Left kidney (tissue), 2 donors: ENCODE results near the gene DNAJC18. TPM values are rescaled to one million over a fixed set of nuclear protein-coding genes. Genes with fewer than 3 reads are reported as not detected.

Experiments used
- DNase-seq: peaks from one replicate; pipeline ENCODE4 v3.0.0-alpha.2; 2013
- polyA plus RNA-seq: library from polyadenylated mRNA; unstranded; fragments of 120-200 nt; gene quantifications from one replicate; pipeline ENCODE4 v1.2.1, GENCODE V29; 2013; ENCODE audit not compliant: insufficient read length

Gene DNAJC18
- polyA plus RNA-seq, 1 donor: 27.7 TPM

DNA sequence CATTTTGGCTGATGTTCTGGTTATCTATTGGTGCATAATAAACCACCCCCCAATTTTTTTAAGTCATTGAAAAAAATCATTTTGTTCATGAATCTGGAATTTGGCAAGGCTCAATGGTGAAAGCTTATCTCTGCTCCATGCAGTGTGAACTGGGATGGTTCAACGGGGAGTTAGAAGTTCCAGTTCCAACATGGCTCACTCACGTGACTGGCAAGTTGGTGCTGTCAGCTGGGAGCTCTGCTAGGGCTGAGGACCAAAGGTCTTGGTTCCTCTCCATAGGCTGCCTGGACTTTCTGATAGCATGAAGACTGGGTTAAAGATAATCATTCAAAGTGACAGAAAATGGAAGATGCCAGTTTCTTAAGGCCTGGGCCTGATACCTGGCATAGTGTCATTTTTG, 32.4 kb downstream of the DNAJC18 start:
- DNase-seq: no peak

DNA sequence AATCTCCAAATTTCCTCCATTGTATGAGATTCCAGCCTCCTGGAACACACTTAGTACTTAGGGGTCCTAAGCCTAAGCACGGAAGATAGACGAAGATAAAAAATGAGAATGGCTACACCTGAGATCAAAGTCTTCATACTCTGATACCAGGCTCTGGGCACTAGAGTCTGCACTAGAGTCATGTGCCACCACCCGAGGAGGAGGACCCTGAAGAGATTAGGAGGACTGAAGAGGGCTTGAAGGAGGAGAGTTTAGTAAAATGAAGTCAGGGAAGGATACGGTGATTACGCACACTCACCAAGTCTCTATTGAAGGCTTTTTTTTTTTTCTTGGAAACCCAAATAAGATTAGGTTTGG, 34.9 kb downstream of the DNAJC18 start:
- DNase-seq: no peak

DNA sequence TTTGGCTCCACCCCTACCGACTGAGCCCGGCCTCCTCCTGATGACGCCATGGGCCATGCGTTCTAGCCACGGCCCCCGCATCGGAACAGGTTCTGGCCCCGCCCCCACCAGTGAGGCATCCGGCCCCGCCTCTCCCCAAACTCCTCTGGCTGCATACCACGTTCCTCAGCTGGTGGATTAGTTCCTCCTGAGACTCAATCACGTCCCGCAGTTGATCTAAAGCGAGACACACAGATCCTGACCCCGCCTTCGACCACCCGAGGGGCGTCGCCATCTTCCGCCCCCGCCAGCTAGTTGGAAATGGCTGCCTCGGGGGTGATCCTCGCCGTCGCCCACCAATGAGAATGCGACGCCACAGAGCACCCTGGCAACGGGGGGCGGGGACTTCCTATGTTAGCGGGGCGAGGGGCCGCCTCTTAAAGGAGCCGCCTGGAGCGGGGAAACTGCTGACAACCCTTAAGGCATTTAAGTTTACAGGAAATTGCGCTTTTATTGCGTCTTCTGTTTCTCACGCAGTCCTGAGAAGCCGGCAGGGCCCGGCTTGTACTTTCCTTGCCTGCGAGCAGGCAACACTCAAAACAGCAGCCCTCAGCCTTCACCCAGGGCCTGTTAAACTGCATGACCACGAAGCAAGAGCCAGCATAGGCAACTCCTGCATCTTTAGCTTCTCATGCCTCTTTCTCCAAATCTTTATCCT, 35.4 kb downstream of the DNAJC18 start, which contains the start of gene SPATA24:
TSS of gene SPATA24 (minus strand) at position 303 of the 697 bp plus-strand sequence. CDS start at position 274, 29 bp downstream.
- DNase-seq: peak; percentile 98

DNA sequence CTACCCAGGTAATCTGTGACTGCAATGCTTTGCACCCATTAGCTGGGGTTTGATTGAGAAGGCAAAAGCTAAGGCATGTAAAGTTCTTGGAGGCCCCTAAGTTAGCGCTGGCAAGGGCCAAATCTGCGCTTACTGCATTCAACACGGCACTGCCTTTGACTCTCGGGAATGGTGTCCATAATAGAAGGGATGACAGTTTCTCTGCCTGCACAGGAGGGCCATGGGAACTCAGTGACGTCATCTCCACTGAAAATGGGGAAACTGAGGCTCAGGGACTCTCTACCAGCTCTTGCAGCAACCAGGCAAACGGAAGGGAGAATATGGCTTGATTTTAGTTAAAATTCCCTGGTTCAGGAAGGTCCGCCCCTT, 35.9 kb downstream of the DNAJC18 start:
- no peak for DNase-seq

DNA sequence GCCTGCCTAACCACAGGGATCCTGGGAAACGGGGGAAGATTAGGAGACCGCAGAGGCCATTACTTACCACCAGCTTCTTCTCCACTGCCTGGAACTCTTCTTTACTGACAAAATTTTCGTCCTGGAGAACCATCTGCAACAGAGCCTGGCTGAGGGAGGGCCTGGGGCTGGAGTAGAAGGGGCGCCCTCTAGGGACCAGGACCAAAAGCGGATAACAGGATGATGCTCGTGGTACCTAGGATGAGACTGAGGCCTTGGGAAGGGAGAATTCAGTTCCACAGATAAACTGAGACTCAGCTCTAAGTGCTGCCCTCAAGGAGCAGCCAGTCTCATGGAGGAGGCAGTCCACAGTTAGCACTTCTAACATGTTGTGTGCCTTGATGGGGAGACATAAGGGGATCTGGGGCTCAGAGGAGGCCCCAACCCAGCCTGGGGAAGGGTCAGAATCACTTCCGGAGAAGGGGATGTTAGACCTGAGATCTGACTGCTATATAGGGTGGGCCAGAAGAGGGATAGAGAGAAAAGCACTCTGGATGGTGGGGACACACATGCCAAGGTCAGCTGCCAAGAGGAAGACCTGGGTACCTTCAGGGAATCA, 36.7 kb downstream of the DNAJC18 start:
- no peak for DNase-seq

DNA sequence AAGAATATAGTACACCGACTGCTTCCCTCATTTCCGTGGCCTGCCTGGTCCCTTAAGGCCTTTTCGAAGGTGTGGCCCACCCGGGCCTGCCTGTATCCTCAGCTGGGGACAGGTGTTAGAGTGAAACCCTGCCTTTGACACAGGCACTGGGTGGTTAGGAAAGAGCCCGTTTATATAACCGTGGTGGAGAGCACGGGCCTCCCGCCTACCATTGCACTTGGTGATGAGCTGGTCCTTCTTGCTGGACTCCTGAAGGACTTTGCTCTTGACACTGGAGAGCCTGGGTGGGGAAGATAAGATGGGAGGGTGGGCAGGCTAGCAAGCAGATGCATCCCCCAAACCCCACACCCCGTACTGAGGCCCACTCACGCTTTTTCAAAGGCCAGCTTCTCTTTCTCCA, 37.8 kb downstream of the DNAJC18 start:
- no peak for DNase-seq

DNA sequence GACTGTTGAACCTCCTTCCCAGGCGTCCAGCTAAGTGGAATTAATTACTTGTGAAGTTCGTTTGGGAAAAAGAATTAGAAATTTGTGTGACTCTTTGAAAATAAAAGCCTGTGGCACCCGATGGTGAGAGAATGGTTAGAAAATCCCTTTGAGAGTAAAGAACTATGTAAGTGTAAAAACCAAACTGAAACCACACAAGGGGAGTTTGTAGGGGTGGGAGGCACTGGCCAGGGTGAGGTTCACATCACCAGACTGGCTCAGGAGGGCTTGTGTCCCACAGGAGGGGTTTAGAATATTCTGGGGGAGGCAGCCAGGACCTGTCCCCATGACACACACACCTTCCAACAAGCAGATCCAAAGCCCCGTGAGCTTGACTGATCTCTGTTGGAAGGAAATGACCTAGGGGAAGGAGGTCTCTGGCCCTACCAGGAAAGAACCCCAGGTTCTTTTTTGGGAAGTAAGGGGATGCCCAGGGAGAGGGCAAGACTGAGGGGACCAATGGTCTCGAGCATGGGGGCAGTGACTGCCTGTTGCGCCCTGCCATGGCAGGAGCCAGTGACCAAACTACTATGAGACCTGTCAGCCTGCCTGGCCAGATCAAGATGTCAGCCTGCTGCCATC, 39.7 kb downstream of the DNAJC18 start:
- no peak for DNase-seq

DNA sequence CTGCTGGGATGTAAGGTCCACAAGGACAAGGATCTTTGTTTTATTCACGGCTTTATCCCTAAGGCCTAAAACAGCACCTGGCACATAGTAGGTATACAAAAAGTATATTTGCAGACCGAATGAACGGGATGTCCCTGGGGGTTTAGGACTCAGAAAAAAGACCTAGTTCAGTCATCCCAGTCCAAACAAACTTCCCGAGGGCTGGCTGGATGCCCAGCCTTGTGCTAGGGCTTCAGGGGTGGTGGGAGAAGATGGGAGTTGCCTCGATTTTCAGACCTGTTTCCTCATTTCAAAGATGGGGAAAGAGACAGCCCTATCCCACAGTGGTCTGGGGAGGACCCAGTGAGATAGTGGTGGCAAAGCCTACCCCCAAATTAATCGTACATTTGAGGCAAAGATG, 41.4 kb downstream of the DNAJC18 start:
- DNase-seq: no peak

DNA sequence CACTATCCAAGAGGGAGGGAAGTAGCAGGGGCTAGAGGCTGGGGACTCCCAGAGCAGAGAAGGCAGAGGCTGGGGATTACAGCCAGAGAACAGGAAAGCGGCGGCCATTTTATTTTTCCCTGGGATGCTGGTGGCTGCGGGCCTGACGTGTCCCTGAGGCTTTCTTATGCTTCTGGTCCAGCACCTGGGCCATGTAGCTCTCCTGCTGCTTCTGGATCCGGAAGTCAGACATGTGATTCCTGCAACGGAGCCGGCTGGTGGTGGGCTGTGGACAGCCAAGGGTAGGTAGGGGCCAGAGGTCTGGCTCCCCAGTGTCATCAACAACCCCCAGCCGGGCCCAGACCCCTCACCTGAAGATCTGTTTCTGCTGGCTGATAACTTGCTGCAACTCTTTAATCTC, 42.6 kb downstream of the DNAJC18 start:
- DNase-seq: no peak

DNA sequence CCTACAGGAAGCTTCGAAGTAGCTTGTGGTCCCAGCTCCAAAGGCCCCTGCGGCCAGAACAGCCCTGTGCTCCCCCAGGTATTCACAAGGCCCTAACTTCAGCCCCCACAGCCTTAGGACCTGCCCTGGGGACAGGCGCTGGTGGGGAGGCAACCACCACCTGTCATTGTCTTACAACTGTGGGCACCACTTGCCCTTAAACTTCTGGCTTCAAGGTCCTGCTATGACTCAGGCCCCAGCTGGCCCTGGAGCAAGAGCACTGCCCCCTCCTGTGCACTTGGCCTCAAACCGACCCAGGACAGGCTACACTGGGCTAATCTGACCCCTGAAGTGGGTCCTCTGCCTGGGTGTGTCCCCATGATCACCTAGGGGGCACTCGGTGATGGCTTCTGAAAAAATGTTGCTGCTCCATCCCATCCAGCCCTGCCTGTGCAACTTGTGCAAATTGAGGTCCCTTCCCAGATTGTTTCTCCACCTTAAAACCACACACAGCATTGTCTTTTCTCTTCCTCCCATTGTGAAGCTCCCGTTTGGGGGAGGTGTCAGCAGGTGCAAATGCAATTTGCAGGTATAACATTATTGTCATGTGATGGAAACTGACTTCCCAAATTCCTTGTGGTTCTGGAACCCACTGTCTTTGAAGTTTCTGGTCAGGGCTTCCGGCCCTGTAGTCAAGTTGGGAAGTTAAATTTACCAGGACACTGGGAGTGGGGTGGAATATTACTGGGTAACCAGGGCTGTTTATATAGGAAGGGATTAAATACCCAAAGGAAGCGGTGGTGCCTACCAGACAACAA, 43.3 kb downstream of the DNAJC18 start:
- DNase-seq: no peak

DNA sequence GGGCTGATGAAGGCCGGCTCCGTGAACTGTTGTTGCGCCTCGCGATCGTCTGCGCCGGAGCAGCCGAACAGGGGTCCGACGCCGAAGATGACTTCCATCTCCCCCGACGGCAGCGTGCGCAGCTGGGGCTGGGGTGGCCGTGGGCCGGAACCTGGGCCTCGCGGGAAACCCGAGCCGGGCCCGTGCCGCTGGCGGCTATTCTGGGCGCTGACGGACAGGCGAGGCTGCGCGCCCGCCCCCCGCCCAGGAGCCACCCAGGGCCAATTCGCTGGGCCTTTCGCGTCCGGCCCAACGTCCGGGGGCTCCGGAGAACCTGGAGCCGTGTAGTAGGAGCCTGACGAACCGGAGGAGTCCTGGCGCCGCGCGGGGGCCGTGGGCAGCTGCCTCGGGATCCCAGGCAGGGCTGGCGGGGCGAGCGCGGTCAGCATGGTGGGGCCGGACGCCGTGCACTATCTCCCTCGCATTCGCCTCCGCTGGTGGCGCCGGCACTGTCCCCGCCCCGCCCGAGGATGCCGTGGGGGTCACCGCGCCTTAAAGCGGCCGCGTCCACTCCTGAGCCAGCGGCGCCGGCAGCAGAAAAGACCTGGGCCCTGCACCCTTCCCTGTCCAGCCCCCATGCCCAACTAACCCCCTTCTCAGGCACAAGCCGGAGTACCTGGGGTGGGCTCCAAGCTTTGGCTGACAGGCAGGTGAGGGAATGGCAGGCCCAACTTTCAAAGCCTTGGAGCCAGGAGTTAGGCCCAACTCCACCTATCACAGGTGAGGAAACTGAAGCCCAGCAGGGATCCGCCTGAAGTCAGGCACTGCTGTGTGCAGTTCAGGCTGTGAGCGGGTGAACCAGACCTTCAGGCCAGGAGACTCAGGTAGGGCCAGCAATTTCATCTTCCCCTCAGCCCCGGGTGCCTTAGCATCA, 44.4 kb downstream of the DNAJC18 start, which contains the start of gene PROB1:
TSS of gene PROB1 (minus strand) at position 451 of the 913 bp plus-strand sequence. CDS start at position 428, 23 bp downstream.
- peak; percentile 17 for DNase-seq

DNA sequence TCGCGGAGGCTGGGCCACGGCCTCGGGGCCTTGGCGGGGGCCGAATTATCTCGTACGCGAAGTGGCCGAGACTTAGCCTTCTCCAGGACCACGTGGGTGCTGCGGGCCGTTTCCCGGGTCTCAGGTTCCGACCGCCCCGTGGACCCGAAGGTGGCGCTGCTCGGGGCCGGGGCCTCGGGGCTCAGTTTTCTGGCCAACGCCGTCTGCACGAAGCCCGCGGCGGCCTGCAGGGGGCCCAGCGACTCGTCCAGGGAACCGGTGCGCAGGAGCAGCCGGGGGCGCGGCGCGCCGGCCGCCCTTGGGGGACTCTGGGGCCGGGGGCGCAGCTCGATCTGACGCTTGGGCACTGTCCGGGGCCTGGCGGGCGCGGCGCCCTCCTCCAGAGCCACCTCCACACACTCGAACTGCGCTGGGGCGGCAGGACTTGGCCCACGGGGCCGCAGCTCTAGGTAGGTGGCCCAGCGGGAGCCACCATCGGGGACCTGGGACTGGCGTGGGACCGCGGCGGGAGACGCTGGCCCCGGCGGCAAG, 45.1 kb downstream of the DNAJC18 start:
- DNase-seq: peak; percentile 30

DNA sequence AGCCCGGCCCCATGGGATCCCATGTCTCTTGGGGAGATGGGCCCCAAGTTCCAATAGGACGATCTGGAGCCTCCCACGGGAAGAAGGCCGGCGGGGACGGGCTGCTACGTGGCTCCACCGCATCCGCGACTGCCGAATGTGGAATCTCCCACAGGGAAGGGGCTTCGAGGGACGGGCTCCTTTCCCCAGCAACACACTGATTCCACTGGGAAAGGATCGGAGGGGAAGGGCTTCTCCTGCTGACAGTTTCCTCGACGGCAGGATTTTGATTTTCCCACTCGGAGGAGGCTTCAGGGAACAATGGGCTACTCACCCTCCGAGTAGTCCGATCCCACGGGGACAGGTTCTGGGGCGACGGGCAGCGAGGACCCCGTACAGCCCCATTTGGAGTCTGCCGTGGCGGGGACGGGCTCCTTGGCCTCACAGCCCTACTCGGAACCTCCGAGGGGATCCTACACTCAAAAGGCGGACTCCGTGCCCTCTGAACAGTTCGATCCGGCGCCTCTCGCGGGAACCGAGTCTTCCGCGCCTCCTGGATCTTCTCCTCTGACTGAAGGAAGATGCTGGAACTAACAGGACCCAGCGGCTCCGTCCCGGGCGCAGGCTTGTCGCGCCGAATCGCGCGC, 45.7 kb downstream of the DNAJC18 start:
- DNase-seq: no peak

DNA sequence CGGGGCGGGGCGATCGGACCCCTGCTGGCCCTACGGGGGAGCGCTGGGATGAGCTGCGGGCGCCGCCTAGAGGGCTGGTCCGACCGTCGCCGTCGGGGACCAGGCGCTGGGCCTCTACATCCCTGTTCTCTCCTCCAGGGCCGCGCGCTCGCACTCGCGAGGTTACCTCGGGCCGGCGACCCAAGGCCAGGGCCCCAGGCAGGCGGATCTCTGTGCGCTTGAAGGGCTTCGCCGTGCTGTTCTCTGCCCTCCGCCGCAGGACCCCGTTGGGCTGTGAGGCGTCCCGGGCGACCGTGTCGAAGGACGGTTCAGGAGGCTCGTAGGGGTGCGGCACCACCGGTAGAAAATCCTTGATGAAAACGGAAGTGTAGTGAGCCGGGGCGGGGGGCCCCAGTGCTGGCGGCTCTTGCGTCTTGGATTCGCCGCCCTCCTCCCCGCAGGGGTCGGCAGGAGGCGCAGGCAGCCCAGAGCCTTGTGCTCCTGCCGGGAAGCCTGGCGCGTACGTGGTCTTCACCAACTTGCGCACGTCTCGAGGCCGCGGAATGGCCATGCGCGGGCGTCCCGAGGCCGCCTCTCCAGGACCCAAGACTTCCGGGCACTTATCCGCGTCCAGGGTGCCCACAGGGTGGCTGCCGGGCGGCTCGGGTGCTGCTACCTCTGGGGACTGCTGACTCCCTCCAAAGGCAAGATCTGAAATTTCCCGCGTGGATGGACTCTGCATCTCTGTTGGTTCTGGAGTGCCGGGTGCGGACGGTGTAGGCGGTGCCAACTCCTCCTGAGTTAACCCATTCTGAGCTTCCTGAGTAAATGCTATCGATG, 46.4 kb downstream of the DNAJC18 start:
- peak; percentile 65 for DNase-seq

DNA sequence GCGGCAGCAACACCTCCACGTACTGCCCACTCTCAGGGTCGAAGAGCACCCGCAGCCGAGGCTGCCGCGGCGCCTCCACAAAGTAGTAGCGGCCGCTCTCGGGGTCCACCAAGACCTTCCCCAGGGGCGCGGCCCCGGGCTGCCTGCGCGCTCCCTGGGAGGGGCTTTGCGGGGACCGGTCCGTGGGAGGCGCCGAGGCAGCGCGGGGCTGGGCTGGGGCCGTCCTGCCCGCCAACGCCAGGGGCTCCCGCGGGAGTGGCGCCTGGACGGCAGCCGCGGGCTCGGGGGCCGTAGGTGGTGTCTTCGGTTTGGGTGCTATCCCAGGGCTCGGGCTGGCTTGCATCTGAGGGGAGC, 47.0 kb downstream of the DNAJC18 start:
- no peak for DNase-seq

DNA sequence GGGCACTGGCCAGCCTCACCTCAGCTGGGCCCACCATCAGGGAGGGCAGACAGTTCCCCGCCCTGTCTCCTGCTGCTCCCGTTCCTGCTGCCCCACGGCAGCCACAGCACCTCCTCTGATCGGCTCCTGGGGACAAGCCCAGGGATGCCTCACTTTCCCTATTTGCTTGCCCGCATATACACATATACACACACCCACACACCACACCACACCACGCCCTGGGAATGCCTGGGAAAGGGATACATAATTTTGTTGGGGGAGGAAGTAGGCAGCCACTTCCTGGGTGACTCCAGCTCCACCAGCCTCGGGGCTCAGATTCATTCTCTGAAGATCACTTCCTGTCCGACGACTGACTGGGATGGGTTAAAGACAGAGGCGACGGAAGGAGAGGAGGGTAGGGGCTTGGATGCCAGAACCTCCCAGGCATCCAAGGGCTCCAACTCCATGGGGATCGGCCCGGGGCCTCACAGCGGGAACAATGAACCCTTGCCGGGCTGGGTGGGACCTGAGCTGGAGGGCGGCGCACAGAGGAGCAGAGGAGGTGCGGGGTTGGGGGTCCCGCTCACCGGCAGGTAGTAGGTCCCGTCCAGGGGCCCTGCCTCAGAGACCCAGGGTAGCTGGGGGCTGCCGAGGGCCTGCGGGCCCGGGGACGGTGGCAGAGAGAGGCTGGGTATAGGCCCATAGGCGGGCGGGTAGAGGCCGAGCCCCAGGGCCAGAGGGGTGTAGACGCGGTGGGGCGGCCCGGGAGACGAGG, 47.6 kb downstream of the DNAJC18 start:
- no peak for DNase-seq

DNA sequence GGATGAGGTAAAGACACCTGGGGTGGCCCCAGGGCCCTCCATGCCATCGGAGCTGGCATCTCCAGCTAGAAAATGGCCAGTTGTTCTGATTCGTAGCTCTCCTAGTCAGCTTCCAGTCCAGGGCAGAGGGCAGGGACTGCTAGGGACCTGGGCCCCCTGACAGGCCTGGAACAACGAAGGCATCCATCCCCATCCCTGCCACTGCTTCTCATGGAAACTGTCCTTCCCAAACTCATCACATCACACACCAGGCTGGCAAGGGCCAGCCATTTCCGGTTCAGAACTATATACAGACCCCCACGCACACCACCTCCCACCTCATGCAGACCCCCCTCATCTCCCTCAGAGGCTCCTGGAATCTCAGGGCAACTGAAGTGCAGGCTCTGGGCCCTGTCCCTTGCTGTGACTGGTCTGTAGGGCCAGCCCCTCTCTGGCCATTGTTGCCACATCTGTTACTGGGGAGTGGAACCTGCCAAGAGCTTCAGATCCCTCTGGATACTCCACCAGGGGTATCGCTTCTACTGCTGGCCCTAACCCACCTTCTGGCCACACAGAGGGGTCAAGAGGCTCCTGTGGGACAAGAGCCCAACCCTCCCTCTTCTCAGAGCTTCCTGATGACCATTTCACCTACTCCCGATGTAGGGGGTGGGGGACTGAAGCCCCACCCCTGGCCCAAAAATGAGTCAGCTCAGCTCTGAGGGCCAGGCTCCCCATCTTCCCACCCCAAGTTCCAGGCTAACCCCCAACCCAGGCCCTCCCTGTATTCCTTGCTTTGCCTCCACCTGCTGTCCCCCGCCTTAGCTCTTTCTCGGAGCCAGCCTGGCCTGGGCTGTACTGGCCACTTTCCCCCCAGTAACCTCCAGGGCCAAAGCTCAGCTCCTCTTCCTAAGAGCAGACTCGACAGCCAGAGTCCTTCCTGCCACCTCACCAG, 48.4 kb downstream of the DNAJC18 start:
- no peak for DNase-seq
